Body of pancreas (tissue), 4 donors: Measurements from ENCODE around the gene HERC2.

Source experiments
- POLR2A ChIP-seq, 3 donors: fragments of 450-650 bp; IDR thresholded peaks; one replicate each; pipeline ENCODE4 v1.6.1; 2016; ENCODE audit warnings: antibody characterized with exemption in 3 of 3, mild to moderate bottlenecking in 2 of 3
- TF ChIP-seq, protein P1 (sequence below), 7 experiments: fragments of 450-650 bp in 4 of 7; fragments of 200-600 bp in 3 of 7; sonication (generic) in 3 of 7; IDR thresholded peaks; one replicate each; pipeline ENCODE4 v1.5.1; 2016 to 2019; ENCODE audit warnings: antibody characterized with exemption in 7 of 7

GRCh38 chr15:28128031-28128430, 193.9 kb downstream of the HERC2 start:
- TF ChIP-seq, protein P1, sequence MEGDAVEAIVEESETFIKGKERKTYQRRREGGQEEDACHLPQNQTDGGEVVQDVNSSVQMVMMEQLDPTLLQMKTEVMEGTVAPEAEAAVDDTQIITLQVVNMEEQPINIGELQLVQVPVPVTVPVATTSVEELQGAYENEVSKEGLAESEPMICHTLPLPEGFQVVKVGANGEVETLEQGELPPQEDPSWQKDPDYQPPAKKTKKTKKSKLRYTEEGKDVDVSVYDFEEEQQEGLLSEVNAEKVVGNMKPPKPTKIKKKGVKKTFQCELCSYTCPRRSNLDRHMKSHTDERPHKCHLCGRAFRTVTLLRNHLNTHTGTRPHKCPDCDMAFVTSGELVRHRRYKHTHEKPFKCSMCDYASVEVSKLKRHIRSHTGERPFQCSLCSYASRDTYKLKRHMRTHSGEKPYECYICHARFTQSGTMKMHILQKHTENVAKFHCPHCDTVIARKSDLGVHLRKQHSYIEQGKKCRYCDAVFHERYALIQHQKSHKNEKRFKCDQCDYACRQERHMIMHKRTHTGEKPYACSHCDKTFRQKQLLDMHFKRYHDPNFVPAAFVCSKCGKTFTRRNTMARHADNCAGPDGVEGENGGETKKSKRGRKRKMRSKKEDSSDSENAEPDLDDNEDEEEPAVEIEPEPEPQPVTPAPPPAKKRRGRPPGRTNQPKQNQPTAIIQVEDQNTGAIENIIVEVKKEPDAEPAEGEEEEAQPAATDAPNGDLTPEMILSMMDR (IDR thresholded peaks at IDR 0.05): no peak
- TF ChIP-seq POLR2A (IDR thresholded peaks at IDR 0.05): no peak
